Activated CD8-positive, alpha-beta memory T cell treated with anti-CD3 and anti-CD28 coated beads, Interleukin-2, amount 50 U/mL, for 1 hour (primary cell): ENCODE data around the gene AURKA.
A peak's percentile ranks its signal among the peaks of the same experiment; 100 is the strongest.
"Not testable (repeated sequence)": the region's sequence is repeated elsewhere in the genome, so short reads cannot be mapped to it uniquely, and the experiment has no call there.

Experiments
- DNase-seq: peaks from one replicate; pipeline ENCODE4 v3.0.0-alpha.2; 2020; ENCODE audit errors: extremely low read depth

The AURKA gene

DNA sequence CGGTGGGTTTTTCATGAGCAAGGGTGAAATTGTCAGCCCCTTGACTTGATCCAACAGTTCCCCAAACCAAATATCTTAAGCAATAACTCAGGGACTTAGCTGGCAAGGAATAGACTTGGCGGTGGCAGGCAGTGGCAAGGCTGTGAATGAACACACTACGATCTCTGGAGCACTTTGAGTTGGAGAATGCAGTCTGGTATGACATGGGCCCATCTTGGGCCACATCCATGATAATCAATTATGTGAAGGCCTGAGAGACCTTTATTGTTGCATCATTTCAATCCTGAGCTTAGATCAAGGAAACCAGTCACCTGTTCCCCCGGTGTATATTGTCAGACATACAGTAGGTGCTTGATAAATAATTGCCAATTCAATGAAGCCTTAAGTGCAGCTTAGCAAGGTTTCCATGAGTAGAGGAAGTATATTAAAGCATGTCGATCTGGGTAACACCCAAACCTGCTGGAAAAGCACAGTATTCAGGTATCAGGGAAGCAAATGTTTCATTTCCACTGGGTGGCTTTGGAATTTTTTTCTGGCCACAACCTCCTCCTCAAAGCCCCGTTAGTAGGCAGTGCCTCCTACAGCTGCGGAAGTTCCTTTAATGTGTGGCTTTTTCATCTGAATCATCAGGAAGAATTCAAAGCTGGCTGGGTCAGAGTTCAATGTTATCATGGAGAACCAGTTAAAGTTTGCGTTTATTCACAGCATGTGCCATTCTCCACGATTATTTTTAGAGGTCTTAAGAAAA is 30.2 kb upstream of the AURKA start:
- no peak for DNase-seq

DNA sequence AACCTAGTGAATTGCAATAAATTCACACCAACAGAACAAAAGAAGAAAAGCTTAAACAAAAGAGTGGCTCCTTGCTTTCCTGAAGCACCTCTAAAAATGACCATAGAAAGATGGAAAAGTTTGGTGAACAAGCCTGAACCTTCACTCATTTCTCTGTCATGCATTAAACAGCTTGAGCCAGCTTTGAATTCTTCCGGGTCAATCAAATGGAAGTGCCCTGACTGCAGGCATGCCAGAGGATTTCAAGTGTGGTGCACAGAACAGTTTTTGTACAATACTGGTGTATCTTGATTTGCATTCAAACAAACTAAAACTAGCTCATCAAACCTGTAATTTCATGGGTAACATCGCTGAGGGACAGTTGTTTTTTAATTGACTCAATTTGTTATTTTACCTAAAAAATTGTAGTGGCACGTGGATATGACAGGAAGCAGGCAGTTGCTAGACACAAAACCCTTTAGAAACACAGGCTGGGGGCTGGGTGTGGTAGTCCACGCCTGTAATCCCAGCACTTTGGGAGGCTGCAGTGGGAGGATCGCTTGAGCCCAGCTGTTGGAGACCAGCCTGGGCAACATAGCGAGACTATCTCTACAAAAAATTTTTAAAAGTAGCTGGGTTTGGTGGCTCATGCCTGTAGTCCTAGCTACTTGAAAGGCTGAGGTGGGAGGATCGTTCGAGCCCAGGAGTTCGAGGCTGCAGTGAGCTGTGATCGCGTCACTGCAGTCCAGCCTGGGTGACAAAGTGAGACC is 29.1 kb upstream of the AURKA start:
- DNase-seq, result no peak

DNA sequence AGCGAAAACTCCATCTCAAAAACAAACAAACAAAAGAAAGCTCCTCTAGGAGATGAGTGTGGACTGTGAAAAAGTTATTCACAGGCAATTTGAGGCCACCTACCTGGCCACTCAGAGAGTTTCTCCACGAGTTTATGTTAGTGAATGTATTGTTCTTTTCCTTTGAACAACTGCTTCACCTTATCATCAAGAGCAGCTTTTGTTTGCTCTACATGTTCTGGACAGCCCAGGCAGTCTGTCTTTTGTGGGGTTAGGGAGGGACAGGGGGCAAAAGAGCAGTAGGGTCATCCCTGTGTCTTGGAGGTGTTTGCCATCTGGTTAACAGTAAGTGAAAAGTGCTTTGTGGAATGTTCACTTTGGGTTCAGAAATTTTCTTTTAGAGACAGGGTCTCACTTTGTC is 28.0 kb upstream of the AURKA start:
- DNase-seq, result no peak

DNA sequence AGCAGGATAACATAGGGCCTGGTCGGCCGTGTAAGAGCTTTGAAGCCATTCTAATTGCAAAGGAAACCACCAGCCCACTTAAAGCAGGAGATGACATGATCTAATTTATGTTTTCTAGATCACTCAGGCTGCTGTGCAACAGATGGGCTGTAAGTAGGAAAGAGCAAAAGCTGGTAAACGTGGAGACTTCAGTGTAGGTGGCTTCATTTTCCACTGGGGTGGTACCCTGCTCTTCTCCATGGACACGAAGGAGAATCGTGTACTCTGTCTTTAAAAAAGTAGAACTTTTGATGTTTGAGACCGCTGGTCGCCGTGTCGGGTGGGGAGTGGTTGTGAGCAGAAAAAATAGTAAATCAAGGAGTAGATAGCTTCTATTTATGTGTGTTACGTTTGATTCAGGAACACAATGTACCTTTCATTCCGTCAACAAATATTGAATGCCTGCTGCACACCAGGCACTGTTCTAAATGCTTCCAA is 26.4 kb upstream of the AURKA start:
- no peak for DNase-seq

DNA sequence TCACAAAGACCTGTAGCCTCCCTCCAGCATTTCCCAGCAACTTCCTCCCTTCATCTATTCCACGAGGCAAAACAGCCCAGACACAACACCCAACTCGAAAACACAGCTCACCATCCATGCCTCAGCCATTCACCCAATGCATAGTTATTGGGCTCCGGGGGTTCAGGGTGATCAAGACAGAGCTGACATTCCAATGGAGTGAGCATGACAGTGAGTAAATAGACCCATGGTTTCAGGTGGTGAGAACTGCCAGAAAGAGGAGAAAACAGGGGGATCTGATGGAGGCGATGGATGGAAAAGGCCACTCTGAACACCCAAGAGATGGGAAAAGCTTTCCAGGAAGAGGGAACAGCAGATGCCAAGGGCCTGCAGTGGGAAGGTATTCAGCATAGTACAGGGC is 25.9 kb upstream of the AURKA start:
- no peak for DNase-seq

DNA sequence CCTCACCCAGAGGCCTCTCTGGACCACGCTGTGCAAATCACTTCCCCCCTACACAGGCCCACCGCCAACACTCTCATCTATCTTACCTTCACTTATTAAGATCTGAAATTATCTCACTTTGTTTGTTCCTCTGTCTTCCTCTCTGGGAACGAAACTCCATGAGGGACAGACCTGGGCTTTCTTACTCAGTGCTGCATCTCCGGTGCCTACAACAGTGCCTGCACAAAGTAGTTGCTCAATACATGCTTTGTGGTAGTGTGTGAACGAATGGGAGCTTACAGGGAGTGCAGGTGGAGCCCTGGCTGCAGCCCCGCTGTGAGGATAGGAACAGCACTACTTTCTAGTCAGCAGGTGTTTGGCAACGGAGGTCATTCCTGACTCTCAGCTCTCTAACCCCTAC is 25.4 kb upstream of the AURKA start:
- DNase-seq, result no peak

DNA sequence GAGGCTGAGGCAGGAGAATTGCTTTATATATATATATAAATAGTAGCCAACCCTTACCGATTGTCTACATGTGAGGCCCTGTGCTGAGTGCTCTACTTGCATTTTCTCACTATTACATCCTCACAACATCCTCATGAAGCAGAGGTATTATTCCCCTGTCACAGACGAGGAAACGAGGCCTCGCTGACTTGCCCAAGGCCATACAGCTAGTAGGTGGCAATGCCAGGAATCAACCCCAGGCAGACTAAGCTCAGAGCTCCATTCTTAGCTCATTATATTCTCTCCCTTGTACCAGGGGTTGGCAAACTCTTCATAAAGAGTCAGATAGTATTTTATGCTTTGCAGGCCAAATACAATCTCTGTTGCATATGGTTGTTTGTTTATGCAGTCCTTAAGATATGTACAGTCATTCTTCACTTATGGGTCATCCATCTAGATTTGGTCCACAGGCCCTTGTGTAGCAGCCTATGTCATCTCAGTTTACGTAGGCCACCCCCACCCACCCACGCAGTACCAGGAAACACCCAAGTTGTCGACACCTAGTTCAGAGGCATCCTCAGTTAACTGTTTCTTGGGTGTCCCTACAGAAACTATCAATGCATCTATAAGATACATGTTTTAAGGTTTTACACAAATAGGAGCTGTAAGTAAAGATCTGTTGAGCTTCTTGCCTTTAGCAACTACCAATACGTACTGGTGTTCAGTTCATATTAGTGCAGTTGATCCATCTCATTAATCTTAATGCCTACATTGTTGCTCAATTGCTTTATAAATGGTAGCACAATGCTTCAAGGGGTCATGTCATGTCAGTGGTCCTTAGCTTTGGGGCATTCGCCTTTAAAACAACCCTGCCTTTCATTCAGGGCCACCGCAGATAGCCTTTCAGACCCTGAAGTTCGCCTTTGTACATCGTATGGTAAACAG is 23.1 kb upstream of the AURKA start:
- no peak for DNase-seq

DNA sequence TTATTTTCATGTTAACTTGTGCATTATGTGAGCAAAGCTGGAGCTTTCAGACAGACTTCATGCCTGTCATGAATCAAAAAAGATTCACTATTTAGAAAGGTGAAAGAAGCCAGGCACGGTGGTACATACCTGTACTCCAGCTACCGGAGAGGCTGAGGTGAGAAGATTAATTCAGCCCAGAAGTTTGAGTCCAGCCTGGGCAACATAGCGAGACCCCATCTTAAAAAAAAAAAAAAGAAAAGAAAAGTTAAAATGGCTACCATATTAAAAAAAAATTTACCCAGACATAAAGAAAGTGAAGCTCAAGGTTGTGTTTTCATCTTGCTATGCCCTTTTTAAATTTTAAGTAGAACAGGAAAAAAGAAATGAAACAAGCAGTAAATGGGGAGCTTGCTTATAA is 20.9 kb upstream of the AURKA start:
- DNase-seq, result no peak

DNA sequence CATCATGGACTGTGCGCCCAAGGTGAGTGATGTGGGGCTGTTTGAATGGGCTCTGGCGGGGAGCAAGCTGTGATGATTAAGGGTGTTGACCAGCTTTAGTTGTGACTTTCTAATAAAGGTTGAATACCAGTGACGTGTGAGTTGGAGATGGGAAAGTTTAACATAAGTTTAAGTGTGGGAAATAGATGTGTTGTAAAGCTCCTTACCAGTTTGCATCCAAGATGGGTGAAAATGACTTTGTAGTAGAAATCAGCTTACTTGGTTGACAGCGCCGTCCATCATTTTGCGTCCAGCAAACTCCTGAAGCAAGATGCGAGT is 20.4 kb upstream of the AURKA start:
- DNase-seq, result no peak

DNA sequence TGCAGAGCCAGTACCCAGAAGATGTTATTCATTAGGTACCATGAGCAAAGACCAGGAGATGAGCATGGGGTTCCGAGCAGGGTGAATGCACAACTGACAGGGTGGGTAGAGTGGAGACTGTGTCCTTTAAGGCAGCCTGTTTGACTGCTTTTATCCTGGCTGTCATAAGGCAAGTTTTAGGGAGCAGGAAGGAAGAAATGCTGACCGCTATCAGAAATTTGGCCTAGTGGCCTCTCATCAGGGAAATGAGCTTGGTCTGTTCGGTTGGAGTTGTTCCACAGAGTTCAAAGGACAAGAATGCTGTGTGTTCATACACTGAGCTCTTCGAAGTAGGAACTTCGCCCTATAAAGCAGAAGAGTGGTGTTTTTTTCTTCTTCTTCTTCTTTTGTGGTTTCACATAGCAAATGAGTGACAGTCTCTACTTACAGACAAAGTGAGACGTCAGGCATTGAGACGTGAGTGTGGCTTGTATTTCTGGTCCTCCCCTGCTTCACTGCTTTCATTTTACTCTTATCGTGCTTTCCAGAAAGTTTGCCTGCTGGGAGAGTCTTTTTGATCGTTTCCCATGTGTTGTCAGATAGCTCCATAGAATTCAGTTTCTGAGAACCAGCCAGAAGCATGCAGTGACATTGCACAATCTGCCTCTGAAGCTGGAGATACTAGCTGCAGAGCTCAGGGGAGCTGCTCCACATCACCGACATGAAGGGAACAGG is 19.9 kb upstream of the AURKA start, which contains the start of gene CASS4:
CASS4 (plus strand) TSS at position 502 of the 714 bp plus-strand sequence; CDS start at position 701, 199 bp downstream.
- no peak for DNase-seq

DNA sequence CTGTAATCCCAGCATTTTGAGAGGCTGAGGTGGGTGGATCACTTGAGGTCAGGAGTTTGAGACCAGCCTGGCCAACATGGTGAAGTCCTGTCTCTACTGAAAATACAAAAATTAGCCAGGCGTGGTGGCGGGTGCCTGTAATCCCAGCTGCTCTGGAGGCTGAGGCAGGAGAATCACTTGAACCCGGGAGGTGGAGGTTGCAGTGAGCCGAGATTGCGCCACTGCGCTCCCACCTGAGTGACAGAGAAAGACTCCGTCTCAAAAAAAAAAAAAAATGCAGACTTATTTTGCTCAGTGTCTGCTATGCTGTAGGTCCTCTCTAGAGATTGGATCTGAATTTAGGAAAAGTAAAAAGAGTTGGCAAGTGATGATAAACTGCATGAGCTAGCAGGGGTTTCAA is 19.3 kb upstream of the AURKA start:
- DNase-seq, result not testable (repeated sequence)

DNA sequence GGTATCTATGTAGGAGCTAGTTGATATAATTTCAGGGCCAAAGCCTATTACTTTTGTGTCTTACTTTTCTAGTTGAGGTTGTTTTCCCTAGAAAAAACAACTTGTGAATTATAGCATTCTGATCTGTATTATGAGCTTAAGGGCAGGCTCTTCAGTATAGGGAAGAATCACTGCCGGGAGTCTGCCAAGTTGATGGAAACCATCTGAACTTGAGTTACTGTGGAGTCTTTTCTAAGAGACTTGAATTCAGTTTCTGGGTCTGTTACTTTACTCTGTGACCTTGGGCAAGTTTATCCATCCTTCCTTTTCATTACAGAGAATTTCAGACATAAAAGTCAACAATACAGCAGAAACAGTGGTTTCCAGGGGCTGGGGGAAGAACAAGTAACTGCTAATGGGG is 17.9 kb upstream of the AURKA start:
- DNase-seq, result no peak

DNA sequence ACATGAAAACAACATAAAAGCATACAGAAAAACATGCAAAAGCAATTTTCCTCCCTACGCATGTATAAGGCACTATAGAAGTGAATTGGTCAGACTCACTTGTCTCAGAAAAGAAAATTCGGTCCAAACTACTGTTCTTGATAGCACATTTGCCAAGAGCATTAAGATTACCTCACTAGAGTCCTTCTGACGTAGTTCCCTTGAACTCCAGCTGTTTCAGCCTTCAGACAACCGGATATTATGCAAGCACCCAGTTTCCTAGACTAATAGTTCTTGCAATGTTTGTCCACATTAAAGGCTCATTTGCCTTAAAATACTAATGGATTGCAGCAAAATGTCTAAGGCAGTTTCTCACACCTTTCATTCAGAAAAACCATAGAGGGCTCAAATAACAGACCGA is 17.5 kb upstream of the AURKA start:
- DNase-seq, result no peak

DNA sequence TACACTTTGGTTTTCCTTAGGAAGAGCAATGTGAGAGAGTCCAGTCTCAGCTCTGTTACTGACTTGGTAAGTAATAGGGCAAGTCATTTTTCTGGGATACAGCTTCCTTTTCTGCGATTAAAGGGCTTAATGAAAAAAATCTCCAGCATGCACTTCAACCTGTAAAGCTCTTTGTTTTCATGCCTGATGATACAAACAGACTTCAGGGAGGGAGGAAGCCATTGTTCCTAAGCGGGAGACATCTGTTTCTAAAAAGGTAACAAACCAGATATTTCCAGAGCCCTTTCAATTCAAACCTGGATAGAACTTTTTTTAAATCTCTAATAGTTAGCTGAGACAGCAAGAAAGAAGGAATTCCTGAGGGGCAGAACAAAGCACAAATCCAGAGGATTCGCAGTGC is 14.9 kb upstream of the AURKA start:
- DNase-seq, result no peak

DNA sequence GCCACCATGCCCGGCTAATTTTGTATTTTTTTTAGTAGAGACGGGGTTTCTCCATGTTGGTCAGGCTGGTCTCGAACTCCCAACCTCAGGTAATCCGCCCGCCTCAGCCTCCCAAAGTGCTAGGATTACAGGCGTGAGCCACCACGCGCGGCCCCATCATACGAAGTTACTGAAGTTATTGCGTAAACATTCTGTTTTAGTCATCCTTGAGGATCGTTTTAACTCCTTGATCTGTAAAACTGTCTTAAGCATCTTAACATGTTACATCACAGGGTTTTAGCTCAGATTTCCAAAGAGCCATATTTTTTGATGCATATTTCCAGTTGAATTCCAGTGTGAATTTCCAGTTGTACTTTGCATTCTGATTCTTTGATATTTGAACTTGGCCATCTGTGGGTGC is 13.3 kb upstream of the AURKA start:
- DNase-seq, result not testable (repeated sequence)

DNA sequence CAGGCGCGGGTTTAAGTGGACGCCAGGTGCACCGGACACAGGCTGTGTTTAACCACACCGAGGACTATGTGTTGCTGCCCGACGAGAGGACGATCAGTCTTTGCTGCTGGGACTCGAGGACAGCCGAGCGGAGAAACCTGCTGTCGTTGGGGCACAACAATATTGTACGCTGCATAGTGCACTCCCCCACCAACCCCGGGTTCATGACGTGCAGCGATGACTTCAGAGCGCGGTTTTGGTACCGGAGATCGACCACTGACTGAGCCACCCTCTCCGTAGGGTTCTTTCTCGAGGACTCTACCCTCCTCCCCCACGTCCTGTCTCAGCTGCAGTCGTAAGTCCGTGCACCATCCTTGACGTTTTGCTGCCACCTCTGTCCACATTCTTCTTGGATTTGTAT is 11.4 kb upstream of the AURKA start:
- DNase-seq, result no peak

DNA sequence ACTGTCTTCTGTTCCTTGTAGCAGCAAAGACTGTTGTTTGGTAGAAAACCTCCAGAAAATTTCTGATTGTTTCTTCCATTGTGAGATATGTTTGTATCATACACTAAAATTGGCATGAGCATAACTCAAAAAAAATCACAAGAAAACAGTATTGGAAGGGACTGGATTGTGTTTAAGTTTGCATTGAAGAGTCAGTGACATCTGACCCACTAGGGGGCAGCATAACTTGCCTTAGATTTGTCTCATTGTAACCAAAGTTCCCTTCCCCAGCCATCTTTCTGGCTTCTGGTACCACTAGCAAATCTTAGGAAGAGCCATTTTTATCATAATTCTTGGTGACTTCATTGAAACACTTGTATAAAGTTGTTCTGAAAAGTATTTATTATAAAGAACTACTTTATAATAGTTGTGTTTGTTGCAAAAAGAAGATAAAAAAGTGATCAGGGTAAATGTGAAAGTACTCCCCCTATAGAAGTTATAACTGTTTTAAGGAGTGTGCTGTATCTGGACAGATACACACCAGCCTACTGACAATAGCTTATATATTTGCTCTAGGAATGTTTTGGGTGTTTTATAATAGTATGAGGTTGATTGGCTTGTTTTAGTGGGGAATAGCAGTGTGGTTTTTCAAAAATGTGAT is 8.1 kb upstream of the AURKA start:
- peak; percentile 59 for DNase-seq

DNA sequence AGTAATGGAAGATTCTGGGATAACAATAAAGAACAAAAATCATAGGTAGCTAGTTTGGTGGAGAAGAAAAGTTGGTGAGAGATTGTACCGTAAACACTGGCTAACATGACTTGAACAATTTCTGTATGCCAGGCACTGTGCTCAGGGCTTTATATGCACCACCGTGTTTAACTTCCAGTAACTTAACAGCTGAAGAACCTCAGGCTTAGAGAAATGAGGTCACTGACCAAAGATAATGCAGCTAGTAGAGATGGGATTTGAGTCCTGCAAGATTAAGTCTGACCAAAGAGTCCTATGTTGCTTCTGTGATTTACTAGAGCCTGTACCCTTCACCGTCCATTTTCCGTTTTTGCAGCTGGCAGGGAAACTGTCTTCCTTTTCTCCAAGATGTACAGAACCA is 3.2 kb upstream of the AURKA start:
- no peak for DNase-seq

DNA sequence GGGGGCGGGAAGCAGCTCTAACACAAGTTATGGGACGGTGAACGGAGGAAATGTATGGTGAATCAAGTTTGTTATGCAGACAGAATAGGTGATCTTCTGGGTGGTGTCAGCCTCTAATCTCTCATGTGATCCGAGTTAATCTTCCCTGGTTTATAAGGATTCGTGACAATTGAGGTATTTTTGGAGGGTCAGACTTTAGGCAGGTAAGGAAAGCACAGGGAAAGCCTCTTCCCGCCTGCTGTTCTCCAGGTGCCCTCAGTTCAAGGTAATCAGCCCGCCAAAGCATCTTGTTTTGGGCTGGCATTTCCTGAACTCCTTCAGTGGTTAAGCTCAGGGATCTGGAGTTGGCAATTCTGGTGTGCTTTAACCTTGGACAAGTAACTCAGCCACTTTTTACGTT is 1.6 kb upstream of the AURKA start:
- no peak for DNase-seq

DNA sequence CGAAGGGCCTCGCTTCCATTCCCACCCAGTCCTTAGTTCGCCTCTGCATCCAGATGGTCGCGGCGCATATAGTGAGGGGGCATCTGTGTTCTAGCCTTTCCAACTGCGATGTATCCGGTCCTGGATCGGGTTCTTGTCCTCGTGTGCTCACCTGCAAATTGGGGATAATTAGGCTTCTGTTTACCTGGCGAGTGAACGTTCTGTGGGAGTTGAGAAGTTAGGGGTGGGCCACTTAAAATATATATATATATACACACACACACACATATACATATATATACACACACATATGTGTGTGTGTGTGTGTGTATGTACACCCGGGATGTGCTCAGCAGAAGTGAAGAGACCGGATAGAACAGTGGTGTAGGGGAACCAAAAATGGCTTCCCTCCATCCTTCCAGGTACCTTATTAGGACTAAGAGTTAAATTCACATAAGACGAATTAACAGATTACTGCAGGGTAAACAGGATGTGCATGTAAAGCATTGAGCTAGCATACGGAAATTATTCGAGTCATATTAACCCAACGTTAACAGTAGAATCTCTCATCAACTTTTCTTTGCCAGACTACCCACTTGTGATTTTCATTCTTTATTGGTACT is 967 bp upstream of the AURKA start:
- DNase-seq, result no peak

DNA sequence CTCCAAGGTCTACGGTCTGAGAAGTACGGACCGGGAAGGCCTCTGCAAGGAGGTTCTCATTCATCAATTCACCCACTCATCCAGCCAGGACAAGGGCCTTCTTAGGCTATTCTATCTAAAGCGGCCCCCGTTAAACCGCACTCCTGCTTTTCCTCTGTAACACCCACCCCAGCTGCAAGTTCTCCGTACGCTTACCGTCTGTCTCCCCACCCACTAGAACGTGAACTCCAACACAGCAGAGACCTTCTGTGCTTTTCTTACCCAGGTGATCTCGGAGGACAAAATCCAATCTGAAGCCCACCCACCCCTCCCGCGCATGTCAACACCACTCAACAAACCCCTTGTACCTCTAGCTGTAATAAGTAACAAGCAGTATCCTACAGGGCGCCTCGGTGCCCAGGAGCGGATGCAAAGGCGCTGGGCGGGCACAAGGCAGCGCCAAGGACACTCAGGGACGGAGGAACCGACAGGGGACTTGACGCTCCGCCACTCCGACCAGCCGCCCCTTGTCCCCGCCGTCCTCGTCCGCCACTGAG is 351 bp downstream of the AURKA start:
- DNase-seq, result no peak
